ENCODE measurements around the gene KLF7.
A peak's percentile ranks its signal among the peaks of the same experiment; 100 is the strongest.

The KLF7 gene

DNA sequence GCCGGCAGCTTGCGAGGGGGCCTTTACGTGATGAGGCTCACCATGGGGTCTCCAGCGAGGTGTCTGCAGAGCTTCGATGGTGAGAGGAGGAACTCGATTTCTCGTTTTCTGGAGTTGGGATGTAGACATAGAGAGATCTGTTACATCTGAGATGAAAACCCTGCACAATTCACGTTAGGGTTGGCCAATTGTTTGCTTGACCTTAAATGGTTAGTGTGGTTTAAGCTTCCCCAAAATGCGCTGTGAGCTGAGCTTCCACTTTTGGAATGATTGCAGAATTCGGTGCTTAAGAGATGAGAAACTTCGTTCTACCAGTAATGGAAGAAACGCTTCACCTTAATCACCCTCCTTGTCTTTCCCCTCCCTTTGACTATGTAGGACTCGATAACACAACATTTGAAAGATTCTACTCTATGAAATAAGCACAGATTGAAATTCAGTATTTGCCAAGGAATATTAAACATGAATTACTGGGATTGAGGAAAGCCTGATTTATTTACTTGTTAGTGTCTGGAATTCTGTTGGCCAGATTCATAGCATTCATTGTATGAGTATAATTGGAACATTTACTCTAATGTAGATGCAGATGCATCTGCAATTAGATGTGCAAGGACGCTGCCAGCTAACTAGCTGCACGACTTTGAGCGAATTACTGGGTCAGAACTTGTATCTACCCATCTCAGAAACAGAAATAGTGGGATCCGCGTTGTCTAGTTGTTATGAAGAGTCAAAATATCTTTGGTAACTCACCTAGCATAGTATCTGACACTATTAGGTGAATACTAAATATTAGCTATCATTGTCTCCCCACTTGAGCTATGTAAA lies 1.6 kb upstream of the KLF7 start:
- DNase-seq (ENCODE audit: low read depth in 2 of 2): no peak

- DNase-seq (ENCODE audit: low read depth in 2 of 2): peak; percentile 19 to 43
Observed at GRCh38 chr2:207166349-207167098, 776 bp upstream of the KLF7 start.

GRCh38 chr2:207166039-207166348 lies 246 bp upstream of the KLF7 start:
- peak; percentile 85 to 92 for DNase-seq (ENCODE audit: low read depth in 2 of 2)

DNA sequence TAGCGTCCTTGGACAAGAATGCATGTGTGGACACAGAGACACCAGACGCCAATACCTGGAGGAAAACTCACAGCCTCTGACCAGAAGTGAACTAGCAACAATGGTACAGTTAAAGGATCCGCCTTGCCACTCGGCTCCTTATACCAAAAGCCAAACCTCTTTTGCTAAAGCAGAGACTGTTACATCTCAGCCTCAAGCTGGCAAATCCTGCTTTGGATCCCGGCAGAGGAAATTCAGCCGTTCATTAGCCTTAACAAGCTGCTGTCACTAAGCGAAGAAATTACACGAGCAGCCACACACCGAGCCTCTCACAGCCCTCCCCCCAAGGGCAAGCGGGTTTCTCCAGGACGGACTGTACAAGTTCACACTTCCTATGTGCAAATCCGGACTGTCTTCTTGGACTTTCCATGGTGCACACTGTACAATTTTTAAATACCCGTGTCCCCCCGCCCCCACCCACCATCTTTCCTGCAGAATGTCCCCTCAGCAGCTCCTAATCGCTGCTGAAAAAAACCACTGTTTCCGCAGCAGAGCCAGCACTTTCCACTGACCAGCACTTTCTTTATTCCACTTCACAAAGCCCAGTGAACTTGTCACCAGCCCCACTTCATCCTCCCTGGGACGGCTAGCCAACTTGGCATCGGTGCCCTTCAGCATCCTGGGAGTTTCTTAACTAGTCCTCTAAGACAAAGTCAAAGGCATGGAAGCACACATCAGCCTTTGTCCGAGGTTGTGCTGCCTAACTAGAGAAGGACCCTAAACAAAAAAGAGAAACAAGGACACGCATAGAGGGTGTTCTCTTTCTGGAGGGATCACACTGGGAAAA lies 1.5 kb downstream of the KLF7 start:
- DNase-seq (ENCODE audit: low read depth in 2 of 2): peak in 1 of 2 donors; percentile 14

DNA sequence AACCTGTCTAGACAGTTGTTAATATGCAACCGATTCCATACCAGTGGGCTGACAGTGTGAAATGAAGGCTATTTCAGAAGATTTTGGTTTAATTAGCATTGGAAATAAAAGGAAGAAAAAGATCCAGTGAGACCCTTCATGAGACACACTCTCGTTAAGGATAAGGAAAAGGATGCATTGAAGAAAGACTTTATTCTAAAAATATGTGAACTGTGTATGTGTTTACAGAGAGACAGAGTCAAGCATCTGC lies 2.1 kb downstream of the KLF7 start:
- no peak for DNase-seq (ENCODE audit: low read depth in 2 of 2)

- DNase-seq (ENCODE audit: low read depth in 2 of 2): no peak
Observed at GRCh38 chr2:207163053-207163755, 2.5 kb downstream of the KLF7 start.

- no peak for DNase-seq (ENCODE audit: low read depth in 2 of 2)
Observed at GRCh38 chr2:207162316-207162715, 3.4 kb downstream of the KLF7 start.

GRCh38 chr2:207161247-207162123 lies 4.3 kb downstream of the KLF7 start:
- no peak for DNase-seq (ENCODE audit: low read depth in 2 of 2)

GRCh38 chr2:207160115-207160514 lies 5.6 kb downstream of the KLF7 start:
- DNase-seq (ENCODE audit: low read depth in 2 of 2): no peak

DNA sequence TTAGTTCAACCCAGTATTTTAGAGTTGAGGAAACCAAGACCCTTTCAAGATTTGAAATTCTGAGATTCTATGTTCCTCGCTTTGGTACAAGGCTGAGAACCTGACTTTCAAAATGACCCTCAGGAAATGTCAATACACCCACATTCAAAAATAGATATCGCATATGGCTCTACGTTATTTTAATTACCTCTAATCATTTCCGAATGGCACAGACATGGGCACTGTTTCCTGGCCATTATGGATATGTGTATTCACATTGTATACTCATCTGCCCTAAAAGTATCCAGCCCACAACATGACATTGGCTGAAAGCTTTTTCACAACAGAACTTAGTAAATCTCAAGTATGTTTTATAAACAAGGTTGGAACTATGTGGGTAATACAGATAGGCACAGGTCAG lies 6.7 kb downstream of the KLF7 start:
- DNase-seq (ENCODE audit: low read depth in 2 of 2): no peak

DNA sequence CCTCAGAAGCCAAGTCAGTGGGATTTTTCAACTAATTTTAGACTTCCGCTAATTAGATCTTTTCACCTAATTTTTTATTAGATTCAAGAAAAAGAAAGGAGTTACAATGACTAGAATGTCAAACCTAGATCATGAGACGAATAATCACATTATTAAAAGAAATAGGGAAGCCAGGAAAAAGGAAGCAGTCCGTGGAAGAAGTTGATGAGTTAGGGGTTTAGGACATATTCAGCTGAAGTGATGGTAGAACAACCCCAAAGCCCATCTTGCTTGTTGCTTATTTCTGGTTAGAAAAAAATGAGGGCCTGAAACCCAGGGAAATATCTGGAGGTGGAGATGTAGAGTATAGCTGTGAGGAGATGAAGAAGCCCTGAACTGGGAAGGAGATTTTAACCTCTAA lies 8.0 kb downstream of the KLF7 start:
- DNase-seq (ENCODE audit: low read depth in 2 of 2): no peak

GRCh38 chr2:207157162-207157481 lies 8.6 kb downstream of the KLF7 start:
- no peak for DNase-seq (ENCODE audit: low read depth in 2 of 2)

DNA sequence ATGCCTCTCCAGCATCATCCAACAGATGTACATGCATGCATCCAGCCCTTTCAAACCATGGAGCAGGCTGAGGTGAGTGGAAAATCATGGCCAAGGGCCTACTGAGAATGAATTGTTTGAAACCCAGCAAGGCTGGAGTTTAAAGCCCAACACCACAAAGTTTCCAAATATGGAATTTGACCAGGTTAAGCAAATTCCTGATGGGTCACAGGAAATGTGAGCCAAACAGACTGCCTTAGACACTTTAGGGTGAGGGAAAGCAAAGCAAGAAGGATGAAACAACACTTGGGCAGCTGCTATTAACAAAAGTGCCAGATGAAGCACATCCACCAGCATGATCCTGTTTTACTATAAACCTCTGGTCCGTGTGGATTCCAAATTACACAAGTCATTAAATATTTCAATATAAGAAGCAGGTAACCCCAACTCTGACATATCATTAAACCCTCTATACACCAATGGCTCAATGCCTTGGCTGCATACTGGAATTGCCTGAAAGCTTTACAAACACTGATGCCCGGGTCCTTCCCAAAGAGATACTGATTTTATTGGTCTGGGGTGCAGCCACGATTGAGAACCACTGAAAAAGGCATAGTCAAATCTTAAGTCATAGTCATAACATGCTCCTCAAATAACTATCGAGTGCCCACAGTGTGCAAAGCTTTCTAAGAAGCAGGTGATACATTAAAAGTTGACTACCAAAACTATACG lies 9.1 kb downstream of the KLF7 start:
- no peak for DNase-seq (ENCODE audit: low read depth in 2 of 2)

- no peak for DNase-seq (ENCODE audit: low read depth in 2 of 2)
Observed at GRCh38 chr2:207155516-207156444, 10.0 kb downstream of the KLF7 start.

- DNase-seq (ENCODE audit: low read depth in 2 of 2): no peak
Observed at GRCh38 chr2:207154556-207155510, 10.9 kb downstream of the KLF7 start.

DNA sequence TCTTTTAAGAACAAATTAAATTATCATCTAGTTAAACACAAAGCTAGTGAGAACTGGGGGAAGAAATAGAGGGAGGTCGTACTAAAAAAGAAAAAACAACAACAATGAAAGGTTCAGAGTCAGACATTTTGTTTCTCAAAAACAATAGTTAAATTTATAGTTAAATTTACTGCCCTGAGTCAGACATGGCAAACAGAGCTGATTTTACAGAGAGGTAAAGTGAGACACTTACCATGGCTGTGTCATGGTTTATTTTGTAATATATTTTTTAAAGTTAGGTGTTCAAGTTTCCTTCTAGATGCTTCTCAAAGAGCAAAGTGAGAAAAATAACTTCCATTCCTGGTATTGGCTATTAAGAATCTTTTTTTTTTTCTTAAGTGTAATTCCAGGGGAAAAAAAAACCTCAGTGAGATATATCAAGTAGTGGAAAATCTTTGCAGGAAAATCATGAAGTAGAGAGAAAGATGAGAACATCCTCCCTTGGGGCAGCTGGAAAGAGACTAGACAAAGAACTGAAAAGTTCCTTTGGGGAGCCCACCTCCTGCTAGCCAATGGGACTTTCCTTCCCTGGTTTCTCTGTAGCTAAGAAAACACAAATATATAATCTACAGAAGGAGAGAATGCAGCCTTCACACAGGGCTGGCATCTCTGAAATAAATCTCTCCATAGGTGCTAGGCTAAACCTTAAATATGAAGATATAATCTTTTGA lies 12.3 kb downstream of the KLF7 start:
- no peak for DNase-seq (ENCODE audit: low read depth in 2 of 2)

DNA sequence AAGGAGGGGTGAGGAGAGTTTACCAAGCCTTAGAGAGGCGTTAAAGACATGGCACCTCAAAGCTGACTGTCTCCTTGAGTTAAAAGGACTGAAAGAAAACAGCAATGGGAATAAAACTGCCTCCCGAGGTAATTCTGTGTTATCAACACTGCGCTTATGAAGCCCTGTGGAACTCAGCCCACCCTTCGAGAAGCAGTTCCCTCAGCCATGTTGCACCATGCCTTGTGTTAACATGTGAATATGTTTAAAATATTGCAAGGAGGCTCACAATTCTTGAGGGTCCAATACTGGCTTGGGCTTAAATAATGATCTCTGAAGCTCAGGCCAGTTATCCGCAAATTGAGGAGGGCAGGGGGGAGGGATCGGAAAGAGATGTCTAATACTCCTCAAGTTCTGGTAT lies 14.7 kb downstream of the KLF7 start:
- no peak for DNase-seq (ENCODE audit: low read depth in 2 of 2)

DNA sequence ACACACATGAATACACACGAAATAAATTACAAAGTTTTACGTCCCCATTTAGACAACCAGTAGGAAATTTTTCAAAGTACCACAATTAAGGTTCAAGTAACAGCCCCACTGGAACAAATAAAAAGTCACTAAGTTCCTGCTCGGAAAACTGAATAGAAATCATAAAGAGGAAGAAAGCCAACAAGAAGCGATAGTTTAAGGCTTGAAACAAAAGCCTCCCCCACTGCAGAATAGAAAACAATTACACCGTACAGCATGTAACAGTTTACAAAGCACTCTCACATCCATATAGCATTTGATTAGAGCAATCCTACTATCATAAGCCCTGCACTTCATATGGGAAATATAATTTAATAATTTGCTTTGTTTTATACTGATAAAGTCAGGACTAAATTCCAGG lies 15.5 kb downstream of the KLF7 start:
- DNase-seq (ENCODE audit: low read depth in 2 of 2): no peak

Measured in stimulated activated CD8-positive, alpha-beta memory T cell treated with anti-CD3 and anti-CD28 coated beads, Interleukin-2, amount 100 ng/mL, for 1 hour (primary cell).